ENCODE measurements around the gene ALOX12B.
A peak's percentile ranks its signal among the peaks of the same experiment; 100 is the strongest.

Gene ALOX12B

DNA sequence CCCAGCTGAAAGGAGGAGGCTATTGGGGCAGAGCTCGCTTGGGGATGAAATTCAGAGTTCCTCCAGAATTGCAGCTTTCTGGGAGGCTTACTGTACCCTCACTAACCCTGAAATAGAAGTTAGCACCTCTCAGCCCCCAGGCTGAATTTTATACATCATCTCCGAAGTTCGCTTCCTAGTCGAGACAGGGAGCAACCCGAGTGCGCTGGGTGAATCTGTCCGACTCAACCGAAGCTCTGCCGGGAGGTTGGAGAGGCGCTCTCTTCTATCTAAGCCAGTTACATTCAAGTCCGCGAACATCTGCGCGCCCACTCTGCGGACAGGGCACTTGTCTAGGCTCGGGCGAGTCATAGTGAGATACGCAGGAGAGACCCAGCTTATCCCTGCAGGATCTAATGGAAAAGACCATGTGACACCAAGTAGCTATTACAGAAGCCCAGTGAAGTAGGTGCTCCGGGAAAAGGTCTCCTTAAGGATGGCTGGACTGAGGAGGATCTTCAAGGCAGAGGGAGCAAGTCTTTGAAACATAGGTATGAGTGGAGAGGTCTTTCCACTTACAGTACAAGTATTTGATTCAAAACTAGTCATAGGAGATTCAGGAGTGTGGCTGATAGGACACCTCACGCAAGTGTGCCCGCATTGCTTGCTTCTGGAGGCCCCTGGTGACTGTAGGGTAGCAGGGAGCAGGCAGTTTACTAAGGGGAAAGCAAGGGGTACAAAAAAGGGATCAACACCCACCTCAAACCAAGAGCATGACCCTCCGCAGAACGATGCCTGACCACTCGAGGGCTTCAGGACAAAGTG lies 37.0 kb upstream of the ALOX12B start:
- Histone ChIP-seq H3K4me3 (ENCODE audit: low read depth in 1 of 5, low read length in 5 of 5) (peak overlapping the region; percentile 48 to 94 (median 76)), H3K27me3 (ENCODE audit: control insufficient read depth in 5 of 5, insufficient read depth in 4 of 5, low read length in 5 of 5) (peaks cover 20 to 33% (median 26%) of the 10 kb centered on the region in 5 donors), H3K9me3 (ENCODE audit: control insufficient read depth in 5 of 5, low read length in 5 of 5) (no peaks in the 10 kb centered on the region), H3K27ac (ENCODE audit: low read depth, low read length) (no peak overlapping the region), H3K4me1 (ENCODE audit: control insufficient read depth in 5 of 5, insufficient read depth in 5 of 5, low read length in 5 of 5) (peaks cover 13 to 76% (median 71%) of the 10 kb centered on the region in 5 donors), H3K9ac (ENCODE audit: low read length in 5 of 5) (peak overlapping the region in 2 of 5 donors; percentile 9 to 25), H3K36me3 (ENCODE audit: control insufficient read depth in 5 of 5, insufficient read depth in 5 of 5, low read length in 5 of 5) (no peaks in the 10 kb centered on the region)

DNA sequence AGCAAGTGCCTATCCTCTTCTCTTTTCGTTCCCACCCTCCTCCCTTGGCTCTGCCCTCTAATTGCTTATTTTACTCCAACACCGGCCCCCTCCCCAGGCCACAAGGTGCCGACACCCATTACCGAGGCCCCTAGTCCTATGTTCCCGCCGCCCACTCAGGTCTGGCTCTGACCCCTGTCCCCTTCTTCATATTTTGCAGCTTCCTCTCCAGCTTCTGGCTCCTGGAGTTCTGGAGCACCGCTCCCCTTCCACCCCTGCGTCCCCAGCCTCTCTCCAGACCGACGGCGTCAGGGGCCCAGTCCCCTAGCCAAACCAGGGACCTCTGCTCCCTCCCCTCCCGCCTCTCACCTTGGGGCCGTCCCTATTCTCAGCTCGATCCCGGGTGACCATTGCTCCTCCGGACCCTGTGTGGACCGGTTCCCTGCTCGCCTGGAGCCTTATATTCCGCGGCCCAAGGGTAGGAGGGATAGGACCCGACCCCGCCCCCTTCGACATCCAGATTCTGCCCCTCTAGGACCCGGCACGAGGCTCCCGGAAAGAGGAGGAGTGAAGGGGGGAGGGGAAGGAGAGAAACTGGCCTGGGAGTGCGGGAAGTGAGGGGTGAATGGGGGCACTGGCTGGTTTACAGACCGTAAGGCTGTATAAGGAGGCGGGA lies 36.3 kb upstream of the ALOX12B start, which contains the start of gene HES7:
TSS of gene HES7 (minus strand) at position 412 of the 655 bp plus-strand sequence. CDS start at position 390, 22 bp downstream.
- Histone ChIP-seq H3K4me3 (ENCODE audit: low read depth in 1 of 5, low read length in 5 of 5) (peak within 1 kb of the TSS; percentile 57 to 82 (median 71)), H3K4me1 (ENCODE audit: control insufficient read depth in 5 of 5, insufficient read depth in 5 of 5, low read length in 5 of 5) (peaks cover 13 to 77% (median 71%) of the 10 kb centered on the region in 5 donors), H3K27ac (ENCODE audit: low read depth, low read length) (no peak within 1 kb of the TSS), H3K27me3 (ENCODE audit: control insufficient read depth in 5 of 5, insufficient read depth in 4 of 5, low read length in 5 of 5) (peaks cover 20 to 33% (median 26%) of the 10 kb centered on the region in 5 donors), H3K36me3 (ENCODE audit: control insufficient read depth in 5 of 5, insufficient read depth in 5 of 5, low read length in 5 of 5) (no peaks in the 10 kb centered on the region), H3K9me3 (ENCODE audit: control insufficient read depth in 5 of 5, low read length in 5 of 5) (no peaks in the 10 kb centered on the region), H3K9ac (ENCODE audit: low read length in 5 of 5) (peak within 1 kb of the TSS in 2 of 5 donors; percentile 9 to 62)

DNA sequence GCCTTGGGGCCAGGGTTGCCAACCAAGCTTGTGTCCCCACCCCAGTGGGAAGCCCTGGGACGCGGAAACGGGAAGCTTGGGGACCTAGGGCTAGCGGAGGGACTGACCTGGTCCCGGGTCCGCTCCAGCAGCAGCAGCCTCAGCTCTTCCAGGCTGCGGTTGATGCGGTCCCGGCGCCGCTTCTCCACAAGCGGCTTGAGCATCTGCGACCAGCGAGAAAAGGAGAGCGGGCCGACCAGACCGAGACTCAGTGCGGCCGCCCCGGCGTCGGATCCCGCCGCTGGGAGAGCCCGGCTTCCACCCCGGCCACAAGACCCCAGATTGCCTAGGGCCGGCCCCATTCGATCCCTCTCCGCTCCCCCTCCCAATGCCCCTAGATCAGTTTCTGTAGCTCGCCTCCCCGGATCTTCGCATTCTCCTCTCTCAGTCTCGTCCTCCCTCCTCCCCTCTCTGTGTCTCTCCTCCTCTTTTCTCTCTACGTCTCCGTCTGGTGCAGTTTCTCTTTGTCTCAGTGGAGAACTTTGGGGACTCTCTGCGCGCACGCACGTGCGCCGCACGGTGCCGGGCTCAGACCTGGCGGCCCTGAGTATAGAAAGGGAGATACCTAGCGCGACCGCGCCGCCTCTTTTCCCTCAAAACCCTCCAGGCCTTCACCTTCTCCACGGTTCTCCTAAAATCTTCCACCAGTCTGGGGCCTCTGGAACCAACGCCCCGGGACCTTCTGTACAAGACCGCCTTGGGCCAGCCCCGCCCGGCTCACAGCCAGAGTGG lies 35.6 kb upstream of the ALOX12B start:
- peak overlapping the region; percentile 57 to 82 (median 71) for H3K4me3 ChIP-seq (ENCODE audit: low read depth in 1 of 5, low read length in 5 of 5)
- no peaks in the 10 kb centered on the region for H3K36me3 ChIP-seq (ENCODE audit: control insufficient read depth in 5 of 5, insufficient read depth in 5 of 5, low read length in 5 of 5)
- H3K9me3 ChIP-seq (ENCODE audit: control insufficient read depth in 5 of 5, low read length in 5 of 5) = no peaks in the 10 kb centered on the region
- no peak overlapping the region for H3K27ac ChIP-seq (ENCODE audit: low read depth, low read length)
- H3K9ac ChIP-seq (ENCODE audit: low read length in 5 of 5) = peak overlapping the region in 3 of 5 donors; percentile 38 to 62 (median 41)
- peaks cover 17 to 85% (median 78%) of the 10 kb centered on the region in 5 donors for H3K4me1 ChIP-seq (ENCODE audit: control insufficient read depth in 5 of 5, insufficient read depth in 5 of 5, low read length in 5 of 5)
- peaks cover 20 to 33% (median 26%) of the 10 kb centered on the region in 5 donors for H3K27me3 ChIP-seq (ENCODE audit: control insufficient read depth in 5 of 5, insufficient read depth in 4 of 5, low read length in 5 of 5)

DNA sequence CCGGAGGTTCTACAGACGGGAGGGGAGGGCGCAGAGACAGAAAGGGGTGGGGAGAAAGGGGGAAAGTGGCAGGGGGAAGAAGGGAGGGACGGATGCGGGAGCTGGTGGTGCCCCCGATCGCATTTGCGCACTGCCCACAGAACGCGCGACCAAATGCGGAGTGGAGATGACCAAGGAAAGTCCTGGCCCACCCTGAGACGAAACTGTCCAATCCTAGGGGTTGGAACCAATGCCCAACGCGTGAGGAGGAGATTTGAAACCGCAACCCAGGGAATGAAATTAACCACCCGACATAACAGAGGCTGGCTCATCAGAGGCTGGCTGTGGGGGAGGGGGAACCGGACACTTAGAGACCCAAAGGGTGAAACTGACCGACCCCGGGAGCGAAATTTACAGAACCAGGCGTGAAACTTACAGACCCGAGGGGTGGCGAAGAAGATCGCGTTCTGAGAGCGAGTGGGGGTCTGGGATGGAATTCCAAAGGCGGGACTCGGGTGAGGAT lies 35.0 kb upstream of the ALOX12B start:
- peaks cover 22 to 37% (median 28%) of the 10 kb centered on the region in 5 donors for H3K27me3 ChIP-seq (ENCODE audit: control insufficient read depth in 5 of 5, insufficient read depth in 4 of 5, low read length in 5 of 5)

DNA sequence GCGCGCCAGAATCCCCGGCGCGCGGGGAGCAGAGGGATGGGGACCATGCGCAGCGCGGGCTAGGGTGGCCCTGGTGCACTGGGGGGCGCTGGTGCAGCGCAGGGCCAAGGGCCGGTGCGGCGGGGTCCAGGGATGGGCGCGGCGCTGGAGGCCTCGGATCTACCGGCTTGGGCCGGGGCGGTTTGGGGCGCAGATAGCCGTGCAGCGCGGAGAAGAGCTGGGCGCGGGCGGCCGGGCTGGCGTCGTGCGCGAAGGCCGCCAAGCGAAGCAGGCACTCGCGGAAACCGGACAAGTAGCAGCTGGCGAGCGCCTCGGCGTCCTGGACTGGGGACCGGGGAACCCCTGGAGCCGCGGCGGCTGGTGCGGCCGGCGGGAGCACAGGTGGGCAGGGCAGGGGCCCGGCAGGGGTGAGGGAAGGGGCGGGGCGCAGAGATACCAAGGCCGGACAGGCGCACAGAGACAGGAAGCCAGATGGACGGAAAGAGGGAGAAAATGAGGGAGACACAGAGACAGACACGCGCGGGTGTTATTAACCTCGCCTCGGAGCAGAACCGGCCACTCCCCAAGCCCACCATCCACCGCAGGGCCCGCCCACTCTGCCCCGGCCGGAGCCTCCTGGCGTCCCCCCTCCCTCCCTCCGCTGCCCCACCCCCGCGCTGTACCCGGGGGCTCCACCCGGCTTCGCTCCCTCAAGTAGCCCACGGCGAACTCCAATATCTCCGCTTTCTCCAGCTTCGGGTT lies 34.3 kb upstream of the ALOX12B start:
- Histone ChIP-seq H3K9ac (ENCODE audit: low read length in 5 of 5) (peak overlapping the region in 1 of 5 donors; percentile 4), H3K36me3 (ENCODE audit: control insufficient read depth in 5 of 5, insufficient read depth in 5 of 5, low read length in 5 of 5) (no peaks in the 10 kb centered on the region), H3K27ac (ENCODE audit: low read depth, low read length) (no peak overlapping the region), H3K4me3 (ENCODE audit: low read depth in 1 of 5, low read length in 5 of 5) (peak overlapping the region; percentile 48 to 82 (median 71)), H3K27me3 (ENCODE audit: control insufficient read depth in 5 of 5, insufficient read depth in 4 of 5, low read length in 5 of 5) (peaks cover 26 to 41% (median 32%) of the 10 kb centered on the region in 5 donors), H3K9me3 (ENCODE audit: control insufficient read depth in 5 of 5, low read length in 5 of 5) (no peaks in the 10 kb centered on the region), H3K4me1 (ENCODE audit: control insufficient read depth in 5 of 5, insufficient read depth in 5 of 5, low read length in 5 of 5) (peaks cover 19 to 88% (median 82%) of the 10 kb centered on the region in 5 donors)

More for the DNA sequence above, 35.0 kb upstream of the ALOX12B start:
- peak overlapping the region in 3 of 5 donors; percentile 38 to 62 (median 41) for H3K9ac ChIP-seq (ENCODE audit: low read length in 5 of 5)
- peaks cover 19 to 91% (median 84%) of the 10 kb centered on the region in 5 donors for H3K4me1 ChIP-seq (ENCODE audit: control insufficient read depth in 5 of 5, insufficient read depth in 5 of 5, low read length in 5 of 5)
- no peaks in the 10 kb centered on the region for H3K9me3 ChIP-seq (ENCODE audit: control insufficient read depth in 5 of 5, low read length in 5 of 5)
- no peak overlapping the region for H3K27ac ChIP-seq (ENCODE audit: low read depth, low read length)
- H3K36me3 ChIP-seq (ENCODE audit: control insufficient read depth in 5 of 5, insufficient read depth in 5 of 5, low read length in 5 of 5) = no peaks in the 10 kb centered on the region
- peak overlapping the region; percentile 48 to 82 (median 71) for H3K4me3 ChIP-seq (ENCODE audit: low read depth in 1 of 5, low read length in 5 of 5)

DNA sequence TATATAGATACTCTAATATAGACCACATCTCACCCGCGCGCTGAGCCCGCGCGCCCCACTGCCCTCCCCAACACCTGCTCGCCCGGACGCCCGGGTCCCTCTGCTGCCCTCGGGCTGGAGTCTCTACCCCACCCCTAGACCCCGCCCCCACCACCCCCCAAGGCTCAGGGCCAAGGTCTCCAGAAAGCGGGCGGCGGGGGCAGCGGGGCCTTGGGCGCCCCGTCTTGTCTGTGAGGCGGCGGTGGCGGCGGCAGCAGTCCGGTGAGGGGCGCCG lies 33.8 kb upstream of the ALOX12B start:
- H3K4me3 ChIP-seq (ENCODE audit: low read depth in 1 of 5, low read length in 5 of 5) = peak overlapping the region in 4 of 5 donors; percentile 29 to 82 (median 74)
- peaks cover 31 to 46% (median 37%) of the 10 kb centered on the region in 5 donors for H3K27me3 ChIP-seq (ENCODE audit: control insufficient read depth in 5 of 5, insufficient read depth in 4 of 5, low read length in 5 of 5)
- H3K27ac ChIP-seq (ENCODE audit: low read depth, low read length) = no peak overlapping the region
- no peaks in the 10 kb centered on the region for H3K9me3 ChIP-seq (ENCODE audit: control insufficient read depth in 5 of 5, low read length in 5 of 5)
- H3K4me1 ChIP-seq (ENCODE audit: control insufficient read depth in 5 of 5, insufficient read depth in 5 of 5, low read length in 5 of 5) = peaks cover 19 to 85% (median 78%) of the 10 kb centered on the region in 5 donors
- H3K9ac ChIP-seq (ENCODE audit: low read length in 5 of 5) = no peak overlapping the region
- no peaks in the 10 kb centered on the region for H3K36me3 ChIP-seq (ENCODE audit: control insufficient read depth in 5 of 5, insufficient read depth in 5 of 5, low read length in 5 of 5)

DNA sequence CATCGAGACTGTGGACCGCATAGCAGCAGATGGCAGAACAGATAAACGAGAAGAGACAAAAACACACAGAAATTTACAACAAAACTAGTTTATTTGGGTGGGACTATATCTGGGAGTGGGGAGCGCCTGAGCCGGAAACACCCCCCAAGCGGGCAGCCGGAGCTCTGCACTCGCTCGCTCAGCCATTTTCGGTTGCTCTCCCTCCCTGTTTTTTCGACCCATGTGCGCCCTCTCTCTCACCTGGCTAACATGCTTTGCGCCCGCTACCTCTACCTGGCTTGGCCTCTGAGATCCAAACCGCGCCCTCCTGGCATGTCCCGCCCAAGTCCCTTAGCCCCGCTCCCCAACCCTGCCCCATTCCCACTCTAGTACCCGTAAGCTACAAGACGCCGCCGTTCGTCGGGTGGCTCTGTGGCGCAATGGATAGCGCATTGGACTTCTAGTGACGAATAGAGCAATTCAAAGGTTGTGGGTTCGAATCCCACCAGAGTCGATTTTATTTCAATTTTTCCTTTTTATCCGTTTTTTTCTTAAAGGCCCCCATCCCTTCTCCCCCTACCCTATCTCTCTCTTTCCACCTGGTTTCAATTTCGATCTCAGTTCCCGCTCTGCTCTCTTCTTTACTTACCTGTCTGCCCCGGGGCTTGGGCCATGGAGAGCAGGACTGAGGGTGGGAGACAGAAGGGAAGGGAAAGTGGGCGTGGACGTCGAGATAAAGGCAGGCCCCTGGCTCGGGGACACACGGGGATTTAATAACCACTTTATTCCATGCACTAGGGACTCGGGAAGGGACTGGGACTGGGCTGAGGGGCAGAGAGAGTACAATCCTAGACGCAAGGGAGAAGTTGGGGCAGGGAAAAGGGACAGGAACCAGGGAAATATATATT lies 33.2 kb upstream of the ALOX12B start:
- Histone ChIP-seq H3K27ac (ENCODE audit: low read depth, low read length) (no peak overlapping the region), H3K4me1 (ENCODE audit: control insufficient read depth in 5 of 5, insufficient read depth in 5 of 5, low read length in 5 of 5) (peaks cover 17 to 79% (median 72%) of the 10 kb centered on the region in 5 donors), H3K27me3 (ENCODE audit: control insufficient read depth in 5 of 5, insufficient read depth in 4 of 5, low read length in 5 of 5) (peaks cover 35 to 52% (median 37%) of the 10 kb centered on the region in 5 donors)

DNA sequence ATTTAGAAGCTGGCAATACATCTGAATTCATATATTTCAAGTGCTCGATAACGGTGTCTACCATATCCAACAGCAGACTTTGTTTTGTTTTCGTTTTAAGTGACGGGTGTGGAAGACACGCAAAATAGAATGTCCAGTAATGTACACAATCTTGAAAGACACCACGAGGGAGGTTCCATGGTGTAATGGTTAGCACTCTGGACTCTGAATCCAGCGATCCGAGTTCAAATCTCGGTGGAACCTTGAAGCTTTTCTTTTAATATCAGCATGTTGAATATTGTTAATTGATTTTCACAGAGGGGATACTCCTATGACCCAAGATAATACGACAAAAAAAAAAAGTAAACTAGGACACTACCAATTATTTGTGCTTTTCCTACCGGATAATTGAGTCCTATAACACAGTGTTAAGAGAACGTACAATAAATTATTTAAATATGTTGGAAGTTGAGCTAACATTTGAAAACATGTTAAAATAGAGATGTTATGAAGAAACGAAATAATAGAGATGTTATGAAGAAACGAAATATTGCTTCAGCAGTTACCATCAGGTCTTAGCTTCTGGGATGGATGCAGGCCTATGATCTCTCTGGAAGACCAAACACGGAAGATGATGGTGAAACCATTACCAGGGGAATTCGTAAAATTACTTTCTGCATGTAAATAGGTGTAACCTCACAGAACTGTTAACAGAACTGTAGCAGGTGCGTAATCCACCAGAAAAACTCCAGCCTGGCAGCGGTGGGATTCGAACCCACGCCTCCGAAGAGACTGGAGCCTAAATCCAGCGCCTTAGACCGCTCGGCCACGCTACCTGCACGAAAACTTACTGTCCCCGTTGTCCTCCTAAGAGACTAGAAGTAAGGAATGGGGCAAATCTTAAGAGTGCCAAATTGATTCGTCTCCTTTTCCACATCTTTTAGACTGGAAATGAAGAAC lies 32.3 kb upstream of the ALOX12B start:
- H3K27ac ChIP-seq (ENCODE audit: low read depth, low read length) = peak overlapping the region; percentile 39

More for the DNA sequence above, 33.2 kb upstream of the ALOX12B start:
- H3K36me3 ChIP-seq (ENCODE audit: control insufficient read depth in 5 of 5, insufficient read depth in 5 of 5, low read length in 5 of 5) = no peaks in the 10 kb centered on the region
- H3K9me3 ChIP-seq (ENCODE audit: control insufficient read depth in 5 of 5, low read length in 5 of 5) = no peaks in the 10 kb centered on the region
- peak overlapping the region; percentile 55 to 77 (median 71) for H3K4me3 ChIP-seq (ENCODE audit: low read depth in 1 of 5, low read length in 5 of 5)
- peak overlapping the region in 1 of 5 donors; percentile 41 for H3K9ac ChIP-seq (ENCODE audit: low read length in 5 of 5)

More for the DNA sequence above, 32.3 kb upstream of the ALOX12B start:
- peaks cover 37 to 58% (median 38%) of the 10 kb centered on the region in 5 donors for H3K27me3 ChIP-seq (ENCODE audit: control insufficient read depth in 5 of 5, insufficient read depth in 4 of 5, low read length in 5 of 5)
- H3K9ac ChIP-seq (ENCODE audit: low read length in 5 of 5) = peak overlapping the region in 3 of 5 donors; percentile 30 to 67 (median 31)
- H3K9me3 ChIP-seq (ENCODE audit: control insufficient read depth in 5 of 5, low read length in 5 of 5) = no peaks in the 10 kb centered on the region
- H3K36me3 ChIP-seq (ENCODE audit: control insufficient read depth in 5 of 5, insufficient read depth in 5 of 5, low read length in 5 of 5) = no peaks in the 10 kb centered on the region
- H3K4me1 ChIP-seq (ENCODE audit: control insufficient read depth in 5 of 5, insufficient read depth in 5 of 5, low read length in 5 of 5) = peaks cover 14 to 70% (median 64%) of the 10 kb centered on the region in 5 donors
- H3K4me3 ChIP-seq (ENCODE audit: low read depth in 1 of 5, low read length in 5 of 5) = peak overlapping the region; percentile 71 to 81 (median 76)

Measured in subcutaneous abdominal adipose tissue (tissue), 5 donors.